ENCODE data around the gene UBALD1. TPM values are rescaled to one million over a fixed set of nuclear protein-coding genes. Genes with fewer than 3 reads are reported as not detected.

UBALD1 gene
- total RNA-seq, 4 donors from 2014 or later, result 11.6 to 25.1 (median 18.1) TPM

DNA sequence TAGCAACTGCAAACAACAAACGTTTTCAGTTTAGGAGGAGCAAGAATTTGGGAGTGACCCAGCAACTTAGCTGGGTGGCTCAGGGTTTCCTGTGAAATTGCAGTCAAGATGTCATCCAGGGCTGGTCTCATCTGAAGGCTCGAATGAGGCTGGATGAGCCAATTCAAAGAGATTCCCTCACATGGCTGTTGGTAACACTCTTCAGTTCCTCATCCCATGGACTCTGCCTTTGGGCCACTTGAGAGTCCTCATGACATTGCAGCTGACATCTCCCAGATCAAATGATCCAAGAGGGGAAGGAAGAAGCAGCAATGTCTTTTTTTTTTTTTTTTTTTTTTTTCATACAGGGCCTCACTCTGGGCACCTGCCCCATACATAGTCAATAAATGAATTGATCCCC, 26.3 kb downstream of the UBALD1 start:
- Histone ChIP-seq H3K27ac (no peak overlapping the region), H3K4me3 (no peak overlapping the region), H3K9me3 (no peaks in the 10 kb centered on the region), H3K36me3 (no peaks in the 10 kb centered on the region), H3K27me3 (no peaks in the 10 kb centered on the region), H3K4me1 (no peaks in the 10 kb centered on the region)
- TF ChIP-seq, protein P1, sequence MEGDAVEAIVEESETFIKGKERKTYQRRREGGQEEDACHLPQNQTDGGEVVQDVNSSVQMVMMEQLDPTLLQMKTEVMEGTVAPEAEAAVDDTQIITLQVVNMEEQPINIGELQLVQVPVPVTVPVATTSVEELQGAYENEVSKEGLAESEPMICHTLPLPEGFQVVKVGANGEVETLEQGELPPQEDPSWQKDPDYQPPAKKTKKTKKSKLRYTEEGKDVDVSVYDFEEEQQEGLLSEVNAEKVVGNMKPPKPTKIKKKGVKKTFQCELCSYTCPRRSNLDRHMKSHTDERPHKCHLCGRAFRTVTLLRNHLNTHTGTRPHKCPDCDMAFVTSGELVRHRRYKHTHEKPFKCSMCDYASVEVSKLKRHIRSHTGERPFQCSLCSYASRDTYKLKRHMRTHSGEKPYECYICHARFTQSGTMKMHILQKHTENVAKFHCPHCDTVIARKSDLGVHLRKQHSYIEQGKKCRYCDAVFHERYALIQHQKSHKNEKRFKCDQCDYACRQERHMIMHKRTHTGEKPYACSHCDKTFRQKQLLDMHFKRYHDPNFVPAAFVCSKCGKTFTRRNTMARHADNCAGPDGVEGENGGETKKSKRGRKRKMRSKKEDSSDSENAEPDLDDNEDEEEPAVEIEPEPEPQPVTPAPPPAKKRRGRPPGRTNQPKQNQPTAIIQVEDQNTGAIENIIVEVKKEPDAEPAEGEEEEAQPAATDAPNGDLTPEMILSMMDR (IDR thresholded peaks at IDR 0.05), result no peak
- TF ChIP-seq POLR2A (IDR thresholded peaks at IDR 0.05), result no peak
- no peak for DNase-seq

GRCh38 chr16:4586291-4586690, 28.4 kb downstream of the UBALD1 start:
- no peak for DNase-seq
- H3K4me3 ChIP-seq, result no peak overlapping the region
- H3K9me3 ChIP-seq, result no peaks in the 10 kb centered on the region
- no peaks in the 10 kb centered on the region for H3K4me1 ChIP-seq
- H3K27me3 ChIP-seq, result no peaks in the 10 kb centered on the region
- TF ChIP-seq POLR2A (IDR thresholded peaks at IDR 0.05), result no peak
- TF ChIP-seq, protein P1 (IDR thresholded peaks at IDR 0.05), result no peak
- H3K36me3 ChIP-seq, result no peaks in the 10 kb centered on the region
- H3K27ac ChIP-seq, result no peak overlapping the region

GRCh38 chr16:4583906-4584305, 30.8 kb downstream of the UBALD1 start:
- no peak for TF ChIP-seq POLR2A (IDR thresholded peaks at IDR 0.05)
- TF ChIP-seq, protein P1 (IDR thresholded peaks at IDR 0.05), result no peak
- H3K9me3 ChIP-seq, result no peaks in the 10 kb centered on the region
- no peaks in the 10 kb centered on the region for H3K4me1 ChIP-seq
- H3K27me3 ChIP-seq, result no peaks in the 10 kb centered on the region
- DNase-seq, result no peak
- no peaks in the 10 kb centered on the region for H3K36me3 ChIP-seq
- H3K27ac ChIP-seq, result no peak overlapping the region
- no peak overlapping the region for H3K4me3 ChIP-seq

- Histone ChIP-seq H3K9me3 (no peaks in the 10 kb centered on the region), H3K36me3 (no peaks in the 10 kb centered on the region), H3K27ac (no peak overlapping the region), H3K4me1 (no peaks in the 10 kb centered on the region), H3K4me3 (no peak overlapping the region), H3K27me3 (no peaks in the 10 kb centered on the region)
- no peak for DNase-seq
- TF ChIP-seq, protein P1 (IDR thresholded peaks at IDR 0.05), result no peak
- TF ChIP-seq POLR2A (IDR thresholded peaks at IDR 0.05), result no peak
Measured at GRCh38 chr16:4580250-4580649, 34.4 kb downstream of the UBALD1 start.

GRCh38 chr16:4578961-4579530, 35.6 kb downstream of the UBALD1 start:
- H3K4me3 ChIP-seq, result no peak overlapping the region
- H3K27ac ChIP-seq, result no peak overlapping the region
- no peaks in the 10 kb centered on the region for H3K4me1 ChIP-seq
- no peaks in the 10 kb centered on the region for H3K27me3 ChIP-seq
- H3K36me3 ChIP-seq, result no peaks in the 10 kb centered on the region
- no peak for DNase-seq
- TF ChIP-seq, protein P1 (IDR thresholded peaks at IDR 0.05), result no peak
- TF ChIP-seq POLR2A (IDR thresholded peaks at IDR 0.05), result no peak
- no peaks in the 10 kb centered on the region for H3K9me3 ChIP-seq

DNA sequence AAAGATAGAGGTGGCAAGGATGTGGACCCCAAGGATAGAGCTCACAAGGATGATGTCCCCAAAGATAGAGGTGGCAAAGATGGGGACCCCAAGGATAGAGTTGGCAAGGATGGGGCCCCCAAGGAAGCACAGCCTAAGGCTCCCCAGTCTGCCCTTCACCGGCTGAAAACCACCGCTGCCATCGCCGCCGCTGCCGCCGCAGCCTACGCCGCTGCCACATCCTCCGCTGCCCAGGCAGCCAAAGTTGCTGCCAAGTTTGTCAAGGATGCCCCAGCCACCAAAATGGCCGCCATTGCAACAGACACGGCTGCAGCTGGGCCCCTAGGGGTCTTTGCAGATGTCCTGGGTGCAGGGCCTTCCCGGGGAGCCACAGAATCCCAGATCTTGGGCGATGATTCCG, 38.7 kb downstream of the UBALD1 start:
- H3K4me1 ChIP-seq, result no peaks in the 10 kb centered on the region
- H3K27me3 ChIP-seq, result no peaks in the 10 kb centered on the region
- no peaks in the 10 kb centered on the region for H3K36me3 ChIP-seq
- TF ChIP-seq POLR2A (IDR thresholded peaks at IDR 0.05), result no peak
- TF ChIP-seq, protein P1 (IDR thresholded peaks at IDR 0.05), result no peak
- DNase-seq, result no peak
- no peaks in the 10 kb centered on the region for H3K9me3 ChIP-seq
- no peak overlapping the region for H3K27ac ChIP-seq
- no peak overlapping the region for H3K4me3 ChIP-seq
